Measurements from ENCODE around the gene TOMM20.

DNA sequence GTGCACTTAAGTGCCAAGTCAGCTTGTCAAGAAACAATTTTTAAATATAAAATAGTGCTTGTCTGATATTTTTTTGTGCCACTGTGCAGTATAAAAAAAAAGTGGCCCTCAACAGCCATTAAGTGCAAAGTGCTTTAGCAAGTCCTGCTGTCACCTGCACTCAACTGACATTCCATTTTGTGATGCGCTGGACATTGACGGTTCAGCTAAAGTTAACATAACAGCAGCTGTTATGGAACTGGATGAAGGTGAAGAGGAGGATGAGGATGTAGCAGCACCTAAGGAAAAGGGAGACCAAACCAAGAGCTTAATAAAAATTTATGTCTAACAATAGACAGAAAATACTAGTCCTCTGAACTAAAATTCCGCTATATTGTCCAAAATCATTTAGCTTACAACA is 39.7 kb upstream of the TOMM20 start:
- TF ChIP-seq, protein P1, sequence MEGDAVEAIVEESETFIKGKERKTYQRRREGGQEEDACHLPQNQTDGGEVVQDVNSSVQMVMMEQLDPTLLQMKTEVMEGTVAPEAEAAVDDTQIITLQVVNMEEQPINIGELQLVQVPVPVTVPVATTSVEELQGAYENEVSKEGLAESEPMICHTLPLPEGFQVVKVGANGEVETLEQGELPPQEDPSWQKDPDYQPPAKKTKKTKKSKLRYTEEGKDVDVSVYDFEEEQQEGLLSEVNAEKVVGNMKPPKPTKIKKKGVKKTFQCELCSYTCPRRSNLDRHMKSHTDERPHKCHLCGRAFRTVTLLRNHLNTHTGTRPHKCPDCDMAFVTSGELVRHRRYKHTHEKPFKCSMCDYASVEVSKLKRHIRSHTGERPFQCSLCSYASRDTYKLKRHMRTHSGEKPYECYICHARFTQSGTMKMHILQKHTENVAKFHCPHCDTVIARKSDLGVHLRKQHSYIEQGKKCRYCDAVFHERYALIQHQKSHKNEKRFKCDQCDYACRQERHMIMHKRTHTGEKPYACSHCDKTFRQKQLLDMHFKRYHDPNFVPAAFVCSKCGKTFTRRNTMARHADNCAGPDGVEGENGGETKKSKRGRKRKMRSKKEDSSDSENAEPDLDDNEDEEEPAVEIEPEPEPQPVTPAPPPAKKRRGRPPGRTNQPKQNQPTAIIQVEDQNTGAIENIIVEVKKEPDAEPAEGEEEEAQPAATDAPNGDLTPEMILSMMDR (IDR thresholded peaks at IDR 0.05; ENCODE audit: insufficient read depth, low read depth, low read length): no peak
- no peak for TF ChIP-seq EZH2 (IDR thresholded peaks at IDR 0.05; ENCODE audit: insufficient read depth, low read length)
